Brain microvascular endothelial cell (primary cell): ENCODE measurements around the gene SPTLC3.

Experiments used
- DNase-seq: peaks from one replicate; pipeline ENCODE4 v3.0.0-alpha.2; 2020
- H3K27ac ChIP-seq: fragments of 250-450 bp; sonication (Bioruptor Pico); 2 replicates; pipeline ENCODE4 v1.5.1; 2020; ENCODE audit warnings: mild to moderate bottlenecking, moderate library complexity
- H3K27me3 ChIP-seq: fragments of 250-450 bp; sonication (Bioruptor Pico); replicated peaks from 2 replicates; pipeline ENCODE4 v1.5.1; 2020; ENCODE audit warnings: mild to moderate bottlenecking
- H3K36me3 ChIP-seq: fragments of 250-450 bp; sonication (Bioruptor Pico); replicated peaks from 2 replicates; pipeline ENCODE4 v1.5.1; 2020; ENCODE audit warnings: mild to moderate bottlenecking
- H3K4me3 ChIP-seq: 2 replicates; pipeline ENCODE4 v1.5.1; 2011; ENCODE audit warnings: low read depth, mild to moderate bottlenecking, control low read depth, low read length, moderate library complexity
- CTCF ChIP-seq: IDR thresholded peaks from 2 replicates; pipeline ENCODE4 v1.5.1; 2011; ENCODE audit warnings: low read depth, mild to moderate bottlenecking, moderate library complexity, low read length, control low read depth, inconsistent platforms; ENCODE audit errors: missing control alignments
- in situ Hi-C: cut with HindIII; loops from 2 replicates; pipeline ENCODE4 v1.10.0; 2017; ENCODE audit warnings: low sequenced_read_pairs, low pct_ligation_motif_present

SPTLC3 gene

GRCh38 chr20:13120471-13120870, 111.7 kb downstream of the SPTLC3 start:
- in situ Hi-C loops, result loop anchor here (25.0 kb wide), 1 partner anchor 158 kb away; no protein-coding TSS in a partner anchor
- no peak overlapping the region for H3K27ac ChIP-seq
- TF ChIP-seq CTCF, result no peak
- H3K36me3 ChIP-seq, result no peaks in the 10 kb centered on the region
- no peak for DNase-seq
- no peak overlapping the region for H3K4me3 ChIP-seq
- H3K27me3 ChIP-seq, result no peaks in the 10 kb centered on the region

- DNase-seq, result no peak
- Histone ChIP-seq H3K27ac (no peak overlapping the region), H3K36me3 (no peaks in the 10 kb centered on the region), H3K27me3 (no peaks in the 10 kb centered on the region), H3K4me3 (no peak overlapping the region)
- in situ Hi-C loops, result loop anchor here (25.0 kb wide), 1 partner anchor 160 kb away; no protein-coding TSS in a partner anchor
- TF ChIP-seq CTCF, result no peak
Measured at GRCh38 chr20:13121840-13122515, 113.2 kb downstream of the SPTLC3 start.

- H3K4me3 ChIP-seq, result no peak overlapping the region
- H3K36me3 ChIP-seq, result no peaks in the 10 kb centered on the region
- H3K27ac ChIP-seq, result no peak overlapping the region
- TF ChIP-seq CTCF, result no peak
- DNase-seq, result no peak
- H3K27me3 ChIP-seq, result no peaks in the 10 kb centered on the region
- in situ Hi-C loops, result no loop called here
Measured at GRCh38 chr20:13125486-13125885, 116.7 kb downstream of the SPTLC3 start.

- no peak for TF ChIP-seq CTCF
- Histone ChIP-seq H3K36me3 (no peaks in the 10 kb centered on the region), H3K27ac (no peak overlapping the region), H3K27me3 (no peaks in the 10 kb centered on the region), H3K4me3 (no peak overlapping the region)
- in situ Hi-C loops, result no loop called here
- DNase-seq, result no peak
Measured at GRCh38 chr20:13128173-13128572, 119.4 kb downstream of the SPTLC3 start.

- H3K27ac ChIP-seq, result no peak overlapping the region
- H3K36me3 ChIP-seq, result no peaks in the 10 kb centered on the region
- no peaks in the 10 kb centered on the region for H3K27me3 ChIP-seq
- no peak overlapping the region for H3K4me3 ChIP-seq
- TF ChIP-seq CTCF, result no peak
- DNase-seq, result no peak
- in situ Hi-C loops, result no loop called here
Measured at GRCh38 chr20:13130061-13130706, 121.4 kb downstream of the SPTLC3 start.

- Histone ChIP-seq H3K4me3 (no peak overlapping the region), H3K27ac (no peak overlapping the region), H3K36me3 (no peaks in the 10 kb centered on the region), H3K27me3 (no peaks in the 10 kb centered on the region)
- in situ Hi-C loops, result no loop called here
- DNase-seq, result no peak
- no peak for TF ChIP-seq CTCF
Measured at GRCh38 chr20:13130707-13131103, 121.9 kb downstream of the SPTLC3 start.
